Measurements from ENCODE around the gene TRDN. TPM values are rescaled to one million over a fixed set of nuclear protein-coding genes. Genes with fewer than 3 reads are reported as not detected.
"Not testable (repeated sequence)": the region's sequence is repeated elsewhere in the genome, so short reads cannot be mapped to it uniquely, and the experiment has no call there.

TRDN gene
- total RNA-seq, 1 donor from 2014 or later, result 490 TPM

DNA sequence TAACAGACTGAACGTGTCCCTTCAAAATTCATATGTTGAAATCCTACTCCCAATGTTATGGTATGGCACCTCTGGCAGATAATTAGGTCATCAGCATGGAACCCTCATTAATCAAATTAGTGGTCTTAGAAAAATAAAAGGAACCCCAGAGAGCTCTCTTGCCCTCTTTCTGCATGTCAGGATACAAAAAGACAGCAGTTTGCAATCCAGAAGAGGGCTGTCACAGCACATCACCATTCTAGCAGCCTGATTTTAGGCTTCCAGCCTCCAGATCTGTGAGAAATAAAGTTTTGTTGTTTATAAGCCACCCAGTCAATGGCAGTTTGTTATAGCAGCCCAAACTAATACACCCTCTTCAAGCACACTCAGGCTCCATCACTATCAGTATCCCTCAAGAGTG is 292.9 kb downstream of the TRDN start:
- intact Hi-C loops (cut with DNase I), result no loop called here
- no peak for DNase-seq (ENCODE audit: low spot score)

DNA sequence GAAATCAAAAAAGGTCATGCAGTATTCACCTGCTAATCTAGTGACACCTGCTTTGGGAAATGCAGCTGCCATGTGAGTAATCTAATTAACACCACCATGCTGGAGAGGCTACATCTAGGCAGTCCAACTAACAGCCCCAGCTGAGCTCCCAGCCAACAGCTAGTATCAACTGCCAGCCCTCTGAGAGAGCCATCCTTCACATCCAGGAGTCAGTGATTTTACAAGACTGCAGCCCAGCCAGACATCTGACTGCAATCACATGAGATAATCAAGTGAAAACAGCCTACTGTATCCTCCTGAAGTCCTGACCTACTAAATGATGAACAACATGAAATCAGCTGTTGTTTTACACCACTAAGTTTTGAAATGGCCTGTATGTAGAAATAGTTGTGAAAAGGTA is 298.4 kb downstream of the TRDN start:
- intact Hi-C loops (cut with DNase I), result no loop called here
- DNase-seq (ENCODE audit: low spot score), result no peak

DNA sequence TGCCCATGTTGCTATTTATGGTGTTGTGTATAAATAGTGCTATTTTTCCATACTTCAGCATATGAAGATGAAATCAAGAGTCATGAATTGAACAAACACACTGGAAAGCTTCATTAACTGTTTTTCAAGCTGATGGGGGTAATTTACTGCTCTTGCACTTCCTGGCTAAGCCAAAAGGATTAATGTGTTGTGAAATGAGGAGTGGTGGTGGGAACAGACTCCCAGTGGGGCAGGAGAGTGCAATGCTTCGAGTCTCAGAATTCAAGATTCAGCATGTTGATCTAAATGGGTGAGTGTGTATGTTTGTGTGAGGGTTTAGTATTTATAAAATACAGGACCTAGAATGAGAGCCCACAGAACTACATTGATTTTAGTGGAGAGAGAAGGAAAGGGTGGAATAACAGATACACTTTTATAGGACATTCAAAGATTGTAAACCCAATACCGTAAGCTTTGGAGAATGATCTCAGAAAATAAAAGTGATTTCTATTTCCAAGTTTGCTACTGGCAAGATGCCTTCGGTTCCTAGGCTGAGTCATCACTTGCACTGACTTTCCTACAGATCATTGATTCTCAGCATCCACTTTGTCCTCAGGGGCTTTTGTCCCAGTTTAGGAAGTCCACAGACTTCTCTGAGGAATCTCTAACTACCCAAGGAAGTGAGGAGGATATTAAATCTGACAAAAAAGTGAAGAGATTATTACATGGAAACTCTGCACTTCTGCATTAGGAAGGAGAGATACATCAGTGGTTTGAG is 303.6 kb downstream of the TRDN start:
- no peak for DNase-seq (ENCODE audit: low spot score)

DNA sequence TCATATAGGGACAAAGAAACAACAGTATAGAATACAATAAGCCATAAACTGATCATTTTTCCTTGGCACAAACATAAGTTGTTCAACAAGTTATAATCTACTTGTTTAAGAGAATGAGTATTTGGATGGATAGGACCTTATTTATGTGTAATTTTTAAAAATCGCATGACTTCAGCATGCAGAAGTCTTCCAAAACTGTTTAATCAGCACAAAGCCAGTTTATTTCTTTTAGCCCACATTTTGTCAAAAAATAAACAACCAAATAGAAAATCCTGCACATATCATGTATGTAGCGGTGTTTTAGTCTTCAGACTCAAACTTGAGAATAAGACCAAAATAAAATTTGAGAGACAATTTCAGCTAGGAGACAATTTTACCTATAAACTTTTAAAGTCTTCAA is 304.7 kb downstream of the TRDN start:
- intact Hi-C loops (cut with DNase I), result no loop called here
- no peak for DNase-seq (ENCODE audit: low spot score)

More for the DNA sequence above, 303.6 kb downstream of the TRDN start:
- intact Hi-C loops (cut with DNase I), result no loop called here

DNA sequence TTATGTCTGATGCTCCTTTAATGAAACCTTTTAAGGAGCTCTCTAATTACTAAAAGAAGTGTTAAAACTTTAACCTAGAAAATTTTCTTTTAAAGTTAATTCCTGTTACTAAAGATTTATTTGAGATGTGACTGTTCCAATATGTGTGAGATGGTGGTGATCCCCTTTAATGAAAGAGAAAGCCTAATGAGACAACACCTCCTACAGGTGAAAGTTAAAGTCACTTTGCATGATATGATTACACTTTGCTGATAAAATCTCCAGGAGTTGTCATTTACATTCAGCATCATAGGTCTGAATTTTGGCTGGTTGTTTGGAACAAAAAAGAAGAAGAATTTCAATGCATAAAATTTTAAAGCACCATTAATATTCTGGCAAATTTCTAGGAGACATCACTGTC is 307.4 kb downstream of the TRDN start:
- no peak for DNase-seq (ENCODE audit: low spot score)
- intact Hi-C loops (cut with DNase I), result no loop called here

DNA sequence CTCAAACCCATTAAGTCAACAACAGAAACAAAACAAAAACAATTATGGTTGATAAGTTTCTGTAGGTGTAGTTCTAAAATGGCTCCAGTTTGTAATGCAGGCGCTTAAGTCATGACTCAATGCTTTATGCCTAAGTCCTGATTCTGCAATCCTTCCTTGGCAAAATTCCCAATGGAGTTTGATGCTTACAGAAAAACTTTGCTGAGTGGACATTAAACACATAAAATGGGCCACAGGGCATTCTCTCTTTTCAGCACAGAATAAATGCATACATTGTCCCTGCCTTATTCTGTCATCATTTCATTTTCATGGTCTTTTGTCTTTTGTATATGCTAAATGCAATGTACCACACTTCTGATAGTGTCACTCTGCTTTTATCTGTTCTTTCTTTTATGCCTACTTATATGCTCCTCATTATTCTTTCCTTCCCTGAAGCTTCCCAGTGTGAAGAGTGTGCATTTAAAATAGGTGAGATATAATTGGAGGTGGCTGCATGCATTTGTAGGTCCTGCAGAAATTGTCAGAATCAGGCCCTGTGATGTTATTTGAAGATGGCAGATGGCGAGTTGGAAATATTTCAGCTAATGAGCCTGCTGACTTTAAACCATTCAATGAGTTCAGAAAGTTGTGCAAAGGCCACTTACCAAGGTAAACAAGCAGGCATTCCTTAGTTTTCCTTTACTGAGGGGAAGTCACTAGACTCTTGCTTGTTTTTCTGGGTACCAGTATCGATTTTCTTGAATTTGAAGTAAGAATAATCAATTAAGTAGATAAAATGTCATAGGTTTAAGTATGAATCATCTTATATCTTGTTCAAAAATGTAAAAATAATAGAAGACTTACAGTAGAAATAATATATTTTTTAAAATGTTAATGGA is 313.1 kb downstream of the TRDN start:
- intact Hi-C loops (cut with DNase I), result no loop called here

DNA sequence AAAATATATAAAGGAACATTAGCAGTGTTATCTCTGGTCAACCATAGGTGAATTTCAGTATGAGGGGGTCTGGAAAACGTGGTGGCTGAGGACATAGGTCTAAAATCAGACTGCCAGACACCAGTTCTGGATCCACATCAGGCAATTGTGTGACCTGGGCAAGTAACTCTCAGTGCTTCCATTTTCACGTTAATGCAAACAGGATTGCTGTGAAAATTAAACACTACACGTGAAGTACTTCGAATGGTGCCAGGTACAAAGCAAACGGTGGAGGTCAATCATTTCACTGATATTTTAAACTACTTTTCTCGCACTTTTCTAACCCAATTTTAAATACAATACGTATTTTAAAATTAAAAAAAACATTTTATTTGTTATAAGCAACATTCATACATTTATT is 315.7 kb downstream of the TRDN start:
- DNase-seq (ENCODE audit: low spot score), result no peak
- intact Hi-C loops (cut with DNase I), result no loop called here

More for the DNA sequence above, 313.1 kb downstream of the TRDN start:
- no peak for DNase-seq (ENCODE audit: low spot score)

DNA sequence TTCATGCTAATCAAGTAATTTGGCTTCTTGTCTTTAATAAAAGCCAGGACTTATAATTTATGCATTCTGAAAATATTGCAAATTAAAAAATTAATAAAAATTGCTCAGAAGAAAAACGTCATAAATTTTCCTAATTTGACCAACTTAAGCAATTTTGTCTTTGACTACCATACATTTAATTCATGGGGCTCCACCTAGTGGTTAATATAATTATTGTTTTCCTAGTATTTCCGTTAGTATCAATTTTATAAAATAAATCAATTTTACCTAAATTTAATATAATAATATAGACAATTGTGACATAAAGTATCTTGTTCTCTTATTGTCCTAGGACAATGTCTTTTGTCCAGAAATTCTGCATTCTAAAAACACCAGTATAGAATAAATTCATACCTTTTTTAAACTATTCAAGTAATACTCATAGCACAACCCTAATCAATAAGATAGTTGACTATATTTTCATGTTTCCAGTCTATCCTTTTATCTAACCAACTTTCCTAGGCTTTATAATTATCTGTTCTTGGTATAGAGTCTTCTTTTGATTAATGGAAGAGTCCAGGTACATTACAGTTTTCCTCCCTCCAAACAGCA is 319.9 kb downstream of the TRDN start:
- DNase-seq (ENCODE audit: low spot score), result no peak
- intact Hi-C loops (cut with DNase I), result loop anchor here (10.0 kb wide), 1 partner anchor 442 kb away; no protein-coding TSS in a partner anchor

DNA sequence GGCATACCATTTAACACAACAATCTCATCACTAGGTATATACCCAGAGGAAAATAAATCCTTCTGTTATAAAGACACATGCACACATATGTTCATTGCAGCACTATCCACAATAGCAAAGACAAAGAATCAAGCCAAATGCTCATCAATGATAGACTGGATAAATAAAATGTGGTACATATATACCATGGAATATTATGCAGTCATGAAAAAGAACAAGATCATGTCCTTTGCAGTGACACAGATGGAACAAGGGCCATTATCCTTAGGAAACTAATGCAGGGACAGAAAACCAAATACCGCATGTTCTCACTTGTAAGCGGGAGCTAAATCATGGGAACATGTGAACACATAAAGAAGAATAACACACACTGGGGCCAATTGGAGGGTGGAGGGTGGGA is 322.3 kb downstream of the TRDN start:
- intact Hi-C loops (cut with DNase I), result loop anchor here (10.0 kb wide), 1 partner anchor 440 kb away; no protein-coding TSS in a partner anchor
- not testable (repeated sequence) for DNase-seq (ENCODE audit: low spot score)

DNA sequence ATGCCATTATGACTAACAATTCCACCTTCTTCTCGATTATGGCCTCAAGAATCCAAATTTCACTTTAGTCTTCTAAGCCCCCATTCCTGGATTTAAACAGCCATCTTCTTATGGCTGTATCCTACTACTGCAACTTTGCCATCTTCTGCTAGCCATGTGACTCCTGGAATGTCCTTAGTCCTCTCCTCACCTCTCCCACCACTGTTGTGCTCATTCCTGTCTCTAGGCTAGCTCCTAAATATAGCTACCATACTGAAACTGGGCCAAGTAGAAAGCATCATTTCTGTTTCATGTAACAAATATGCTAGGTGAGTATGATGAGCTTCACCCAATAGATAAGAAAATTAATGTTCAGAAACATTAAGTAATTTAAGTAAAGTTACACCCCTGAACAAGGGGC is 327.6 kb downstream of the TRDN start:
- DNase-seq (ENCODE audit: low spot score), result no peak
- intact Hi-C loops (cut with DNase I), result no loop called here

DNA sequence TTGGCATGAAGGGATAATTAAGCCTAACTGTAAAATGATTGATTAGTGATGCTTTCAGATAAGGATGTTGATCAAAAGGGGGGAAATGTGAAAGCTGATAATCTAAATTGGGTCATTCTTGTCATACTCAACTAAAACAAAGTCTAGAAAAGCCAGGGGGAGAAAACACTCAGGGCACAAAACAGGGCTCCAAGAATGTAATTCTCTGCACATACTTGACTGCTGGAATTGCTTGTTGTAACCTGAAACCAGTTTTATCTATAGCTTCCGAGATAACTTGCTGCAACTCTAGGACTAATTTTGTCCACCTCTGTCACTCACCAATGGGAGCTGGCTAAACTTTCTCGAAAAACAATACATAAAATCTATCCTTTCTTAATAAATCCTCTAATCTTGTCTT is 330.4 kb downstream of the TRDN start:
- intact Hi-C loops (cut with DNase I), result no loop called here
- DNase-seq (ENCODE audit: low spot score), result no peak

DNA sequence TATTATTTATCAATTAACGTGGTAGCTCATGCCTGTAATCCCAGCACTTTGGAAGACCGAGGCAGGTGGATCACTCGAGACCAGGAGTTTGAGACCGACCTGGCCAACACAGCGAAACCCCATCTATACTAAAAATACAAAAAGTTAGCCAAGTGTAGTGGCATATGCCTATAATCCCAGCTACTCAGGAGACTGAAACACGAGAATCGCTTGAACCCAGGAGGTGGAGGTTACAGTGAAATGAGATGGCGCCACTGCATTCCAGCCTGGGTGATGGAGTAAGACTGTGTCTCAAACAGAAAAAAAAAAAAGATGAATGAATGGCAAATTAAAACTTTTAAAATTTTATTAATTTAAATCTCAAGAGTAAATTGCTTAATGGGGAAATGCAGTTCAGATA is 341.1 kb downstream of the TRDN start:
- intact Hi-C loops (cut with DNase I), result no loop called here
- no peak for DNase-seq (ENCODE audit: low spot score)

DNA sequence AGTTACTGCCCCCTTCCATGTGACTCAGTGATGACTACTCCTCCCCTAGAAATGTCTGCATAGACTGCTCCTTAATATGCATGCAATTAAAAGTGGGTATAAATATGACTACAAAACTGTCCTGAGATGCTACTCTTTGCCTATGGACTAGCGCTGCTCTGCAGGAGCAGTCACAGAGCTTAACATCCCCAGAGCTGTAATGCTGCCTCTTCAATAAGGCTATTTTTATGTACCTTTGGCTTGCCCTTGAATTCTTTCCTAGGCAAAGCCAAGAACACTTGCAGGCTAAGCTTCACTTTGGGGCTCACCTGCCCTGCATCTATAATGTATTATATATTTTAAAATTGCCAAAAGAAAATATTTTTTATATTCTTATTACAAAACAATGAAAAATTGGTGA is 341.6 kb downstream of the TRDN start:
- intact Hi-C loops (cut with DNase I), result no loop called here
- DNase-seq (ENCODE audit: low spot score), result no peak

DNA sequence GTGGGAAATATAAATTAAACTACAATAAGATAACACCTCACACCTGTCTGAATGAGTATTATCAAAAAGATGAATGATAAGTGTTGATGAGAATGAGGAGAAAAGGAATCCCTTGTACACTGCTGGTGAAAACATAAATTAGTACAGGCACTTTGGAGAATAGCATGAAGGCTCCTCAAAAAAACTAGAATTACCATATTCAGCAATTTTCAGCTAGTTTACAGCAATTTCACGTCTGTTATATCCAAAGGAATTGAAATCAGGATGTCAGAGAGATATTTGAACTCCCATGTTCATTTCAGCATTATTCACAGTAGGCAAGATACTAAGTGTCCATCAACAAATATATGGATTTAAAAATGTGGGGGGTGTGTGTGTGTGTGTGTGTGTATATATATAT is 348.1 kb downstream of the TRDN start:
- intact Hi-C loops (cut with DNase I), result no loop called here
- DNase-seq (ENCODE audit: low spot score), result no peak

DNA sequence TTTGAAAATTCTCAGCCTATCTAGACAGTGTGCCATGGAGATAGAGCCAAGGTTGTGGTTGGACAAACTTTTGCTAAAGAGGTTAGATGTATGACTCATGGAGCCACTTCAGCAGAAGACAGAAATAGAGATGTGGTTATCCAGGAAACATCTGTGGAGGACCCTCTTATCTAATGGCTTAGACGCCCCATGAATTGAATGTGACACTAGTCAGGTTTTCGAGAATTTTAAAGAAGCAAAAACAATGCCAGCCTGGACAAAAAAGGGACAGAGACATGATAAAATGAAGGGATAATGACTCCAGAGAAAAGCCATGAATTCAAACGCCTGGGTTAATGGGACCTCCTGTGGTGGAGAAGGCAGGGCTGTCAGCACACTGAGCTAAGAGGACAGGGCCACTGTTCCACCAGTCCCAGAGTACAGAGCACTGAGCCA is 360.2 kb downstream of the TRDN start:
- DNase-seq (ENCODE audit: low spot score), result no peak
- intact Hi-C loops (cut with DNase I), result no loop called here

DNA sequence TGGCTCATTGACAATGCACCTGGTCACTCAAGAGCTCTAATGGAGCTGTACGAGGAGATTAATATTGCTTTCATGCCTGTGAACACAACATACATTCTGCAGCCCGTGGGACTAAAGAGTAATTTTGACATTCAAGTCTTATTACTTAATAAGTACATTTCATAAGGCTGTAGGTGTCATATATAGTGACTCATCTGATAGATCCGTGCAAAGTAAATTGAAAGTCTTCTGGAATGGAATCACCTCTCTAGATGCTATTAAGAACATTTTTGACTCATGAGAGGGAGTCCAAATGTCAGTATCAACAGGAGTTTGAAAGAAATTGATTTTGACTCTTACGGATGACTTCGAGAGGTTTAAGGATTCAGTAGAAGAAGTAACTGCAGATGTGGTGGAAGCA is 372.8 kb downstream of the TRDN start:
- intact Hi-C loops (cut with DNase I), result no loop called here
- no peak for DNase-seq (ENCODE audit: low spot score)

DNA sequence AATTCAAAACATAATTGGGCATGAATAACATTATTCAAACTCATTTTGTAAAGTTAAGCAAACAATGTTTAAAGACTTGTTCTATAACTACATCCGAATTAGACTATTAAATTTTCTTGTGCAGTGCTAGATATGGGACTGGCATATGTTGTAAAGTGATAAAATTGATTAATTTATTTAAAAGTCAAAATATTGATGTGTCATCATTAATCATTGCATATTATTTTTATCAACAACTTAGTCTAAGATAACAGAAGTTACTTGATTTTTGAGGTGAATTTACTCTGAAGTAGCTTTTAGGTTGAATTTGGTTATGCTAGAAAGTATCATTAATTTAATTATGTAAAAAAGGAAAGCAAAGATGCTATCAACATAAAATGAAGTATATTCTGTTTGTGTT is 396.1 kb downstream of the TRDN start:
- intact Hi-C loops (cut with DNase I), result no loop called here
- no peak for DNase-seq (ENCODE audit: low spot score)

DNA sequence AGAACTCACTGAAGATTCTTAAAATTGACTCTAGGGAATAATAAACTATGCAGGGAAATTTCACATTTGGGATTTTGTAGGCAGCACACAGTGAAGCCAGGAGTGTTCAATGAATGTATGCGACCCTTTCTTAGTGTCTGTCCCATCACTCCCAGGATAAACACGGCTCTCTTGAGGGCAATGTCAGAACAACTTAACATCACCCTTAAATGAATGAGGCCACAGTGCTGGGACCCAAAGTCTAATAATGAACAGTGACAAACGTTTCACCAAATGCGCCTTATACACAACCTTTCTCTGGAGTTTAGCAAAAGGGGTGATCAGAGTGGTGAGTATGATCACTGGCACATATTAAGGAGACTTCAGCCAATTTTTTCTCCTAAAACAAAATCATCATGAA is 403.4 kb downstream of the TRDN start:
- no peak for DNase-seq (ENCODE audit: low spot score)
- intact Hi-C loops (cut with DNase I), result no loop called here

DNA sequence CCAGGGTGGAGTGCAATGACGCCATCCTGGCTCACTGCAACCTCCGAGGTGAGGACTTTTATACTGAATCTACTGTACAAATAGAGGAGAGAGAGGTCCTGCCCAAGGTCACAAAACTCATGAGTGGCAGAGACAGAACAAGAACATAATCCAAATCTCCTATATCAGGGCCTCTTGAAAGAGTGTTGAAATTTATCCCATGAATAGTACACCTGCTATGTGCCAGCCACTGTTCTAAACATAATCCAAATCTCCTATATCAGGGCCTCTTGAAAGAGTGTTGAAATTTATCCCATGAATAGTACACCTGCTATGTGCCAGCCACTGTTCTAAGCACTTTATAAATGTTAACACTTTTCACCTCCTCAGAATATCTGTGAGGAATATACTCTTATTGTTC is 409.0 kb downstream of the TRDN start:
- intact Hi-C loops (cut with DNase I); DNase-seq (ENCODE audit: low spot score): not testable (repeated sequence)

DNA sequence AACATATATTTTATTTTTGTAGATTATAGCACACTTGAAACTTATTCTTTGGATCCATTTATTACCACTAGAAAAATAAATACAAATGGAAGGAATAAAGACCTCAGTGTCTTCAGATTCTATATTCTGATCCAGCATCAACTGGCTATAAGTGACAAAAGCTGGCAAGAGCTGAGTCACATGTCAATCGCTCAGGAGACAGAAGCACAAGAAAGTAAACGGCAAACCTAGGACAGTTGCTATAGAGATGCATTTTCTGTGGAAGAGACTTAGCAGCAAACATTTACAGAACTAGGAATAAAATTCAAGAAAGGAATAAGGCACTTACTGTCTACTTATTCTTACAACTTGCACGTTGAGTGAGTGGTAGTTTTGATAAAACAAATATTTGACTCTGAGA is 410.4 kb downstream of the TRDN start:
- intact Hi-C loops (cut with DNase I), result no loop called here
- DNase-seq (ENCODE audit: low spot score), result no peak
